Right atrium auricular region (tissue), 2 donors: ENCODE measurements around the gene FEZF2. TPM values are rescaled to one million over a fixed set of nuclear protein-coding genes. Genes with fewer than 3 reads are reported as not detected.

Source experiments
- DNase-seq: peaks from one replicate; pipeline ENCODE4 v3.0.0-alpha.2; 2019; ENCODE audit warnings: low spot score
- H3K27ac ChIP-seq, 2 donors: fragments of 200-600 bp; sonication (generic); 1 replicate in 1 of 2; 2 replicates in 1 of 2; pipeline ENCODE4 v1.5.1; 2016 to 2019
- H3K27me3 ChIP-seq, 2 donors: fragments of 200-600 bp; sonication (generic); one replicate each; pipeline versions ENCODE4 v1.5.1 to v1.6.0; 2017 to 2019
- H3K36me3 ChIP-seq: fragments of 200-600 bp; sonication (generic); one replicate; pipeline ENCODE4 v1.5.1; 2016
- H3K4me1 ChIP-seq, 2 donors: fragments of 200-600 bp; sonication (generic); one replicate each; pipeline versions ENCODE4 v1.5.1 to v1.6.0; 2017 to 2019
- H3K4me3 ChIP-seq, 2 donors: fragments of 200-600 bp; sonication (generic); 1 replicate in 1 of 2; 2 replicates in 1 of 2; pipeline ENCODE4 v1.5.1; 2017 to 2019; ENCODE audit warnings: mild to moderate bottlenecking in 1 of 2, moderate library complexity in 1 of 2
- H3K9me3 ChIP-seq, 2 donors: fragments of 200-600 bp; sonication (generic); one replicate each; pipeline ENCODE4 v1.5.1; 2019
- CTCF ChIP-seq, 2 donors: fragments of 200-600 bp; sonication (generic); IDR thresholded peaks; one replicate each; pipeline ENCODE4 v1.5.1; 2019; ENCODE audit warnings: antibody characterized with exemption in 2 of 2
- total RNA-seq, 2 donors: library from RNA; depleted of rRNA; stranded (reverse); fragments of >200 nt; gene quantifications; one replicate each; pipeline ENCODE4 v1.1.0, GENCODE V29; 2016

The FEZF2 gene
- total RNA-seq, 2 donors from 2014 or later = not detected

DNA sequence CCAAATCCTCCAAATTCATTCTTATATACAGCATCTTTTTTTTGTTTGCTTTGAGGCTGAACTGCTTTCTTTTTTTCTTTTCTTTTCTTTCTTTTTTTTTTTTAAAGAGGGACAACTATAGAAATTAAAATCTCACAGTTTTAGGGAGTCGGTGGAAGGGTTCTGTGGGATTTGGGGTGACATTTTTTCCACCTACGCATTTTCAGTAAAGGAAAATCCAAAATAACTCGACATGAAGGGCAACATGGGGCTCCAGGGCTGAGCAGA lies 3.0 kb upstream of the FEZF2 start:
- peaks cover 50 to 65% of the 10 kb centered on the region in 2 donors for H3K27me3 ChIP-seq
- H3K36me3 ChIP-seq = no peaks in the 10 kb centered on the region
- H3K27ac ChIP-seq = no peak overlapping the region

DNA sequence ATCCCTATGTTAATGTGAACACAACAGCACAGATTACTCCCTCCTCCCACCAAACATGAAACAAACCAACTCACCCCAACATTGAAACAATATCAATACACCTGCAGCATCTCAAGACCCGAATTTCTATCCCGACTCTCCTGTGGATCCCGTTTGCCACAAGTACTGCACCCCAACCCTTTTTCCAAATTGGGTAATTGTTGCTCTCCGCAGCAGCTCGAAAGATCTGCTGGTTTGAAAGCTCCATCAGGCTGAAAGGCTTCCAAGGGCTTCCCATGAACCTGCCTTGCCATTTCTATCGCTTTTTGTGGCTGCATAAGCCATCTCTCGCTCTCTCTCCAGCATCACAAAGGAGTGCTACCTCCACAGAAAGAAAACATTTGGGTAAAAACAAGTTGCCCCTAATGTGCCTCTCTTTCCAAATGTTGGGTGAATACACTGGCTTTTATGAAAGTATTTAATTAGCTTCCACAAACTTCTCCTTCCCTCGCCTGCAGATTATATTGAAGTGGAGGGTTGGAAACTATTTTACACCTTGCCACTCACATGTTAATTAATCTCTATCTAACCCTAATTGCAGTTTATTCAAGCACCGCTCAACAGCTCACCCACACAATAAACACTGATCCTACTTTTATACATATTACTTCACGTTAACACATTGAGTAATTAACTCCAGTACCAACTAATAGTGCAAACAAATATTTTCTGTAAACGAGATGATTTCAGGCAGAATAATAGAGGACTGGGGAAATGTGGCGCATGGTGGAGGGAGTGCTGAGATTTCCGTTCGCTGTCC lies 2.5 kb upstream of the FEZF2 start:
- peaks cover 53 to 70% of the 10 kb centered on the region in 2 donors for H3K27me3 ChIP-seq
- H3K27ac ChIP-seq = no peak overlapping the region
- TF ChIP-seq CTCF (IDR thresholded peaks at IDR 0.05) = no peak
- H3K4me1 ChIP-seq = peaks cover 0 to 46% of the 10 kb centered on the region in 2 donors
- no peak overlapping the region for H3K4me3 ChIP-seq
- H3K36me3 ChIP-seq = no peaks in the 10 kb centered on the region
- no peak for DNase-seq
- H3K9me3 ChIP-seq = no peaks in the 10 kb centered on the region

More for the DNA sequence above, 3.0 kb upstream of the FEZF2 start:
- DNase-seq = no peak
- Histone ChIP-seq H3K4me1 (peaks cover 0 to 41% of the 10 kb centered on the region in 2 donors), H3K9me3 (no peaks in the 10 kb centered on the region), H3K4me3 (no peak overlapping the region)
- TF ChIP-seq CTCF (IDR thresholded peaks at IDR 0.05) = no peak

- peaks cover 0 to 59% of the 10 kb centered on the region in 2 donors for H3K4me1 ChIP-seq
- no peak overlapping the region for H3K27ac ChIP-seq
- peaks cover 54 to 78% of the 10 kb centered on the region in 2 donors for H3K27me3 ChIP-seq
- no peaks in the 10 kb centered on the region for H3K36me3 ChIP-seq
- peak overlapping the region in 1 of 2 donors; percentile 16 for H3K4me3 ChIP-seq
- H3K9me3 ChIP-seq = no peaks in the 10 kb centered on the region
- no peak for TF ChIP-seq CTCF (IDR thresholded peaks at IDR 0.05)
- no peak for DNase-seq
These were observed 1.2 kb upstream of the FEZF2 start for GRCh38 chr3:62374341-62375218.

DNA sequence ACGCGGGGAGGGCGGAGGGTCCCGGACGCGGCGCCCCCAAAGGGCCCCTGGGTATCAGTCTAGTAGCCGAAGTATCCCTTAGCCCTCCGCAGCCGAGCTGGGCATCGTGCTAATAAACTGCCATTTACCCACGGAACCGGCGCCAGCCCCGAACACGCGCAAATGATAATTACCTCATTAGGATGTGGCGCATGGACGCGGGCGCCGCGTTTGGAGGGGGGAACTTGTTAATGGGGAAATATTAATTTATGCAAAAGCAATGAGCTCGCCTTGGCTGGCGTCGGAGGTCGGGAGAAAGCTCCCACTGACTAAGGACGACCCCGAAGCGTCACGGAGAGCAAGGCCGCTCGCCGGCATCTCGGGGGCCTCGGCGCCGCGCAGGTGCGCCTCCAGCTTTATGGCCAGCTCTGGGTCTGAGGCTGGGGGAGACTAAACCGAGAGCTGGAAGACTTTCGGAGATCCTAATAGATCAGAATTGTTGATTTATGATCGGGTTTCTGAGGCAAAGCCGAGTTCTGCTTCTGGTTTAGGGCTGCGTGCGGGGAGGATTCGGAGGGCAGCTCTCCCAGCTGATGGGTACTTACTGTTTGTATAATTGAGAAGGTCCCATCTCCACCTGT lies 474 bp upstream of the FEZF2 start:
- Histone ChIP-seq H3K27me3 (peaks cover 54 to 78% of the 10 kb centered on the region in 2 donors), H3K27ac (no peak overlapping the region), H3K9me3 (no peaks in the 10 kb centered on the region), H3K36me3 (no peaks in the 10 kb centered on the region), H3K4me1 (peaks cover 0 to 66% of the 10 kb centered on the region in 2 donors), H3K4me3 (peak overlapping the region in 1 of 2 donors; percentile 16)
- no peak for DNase-seq
- no peak for TF ChIP-seq CTCF (IDR thresholded peaks at IDR 0.05)

- Histone ChIP-seq H3K27me3 (peaks cover 55 to 77% of the 10 kb centered on the region in 2 donors), H3K4me1 (peaks cover 0 to 70% of the 10 kb centered on the region in 2 donors), H3K27ac (no peak overlapping the region), H3K9me3 (no peaks in the 10 kb centered on the region), H3K4me3 (peak overlapping the region in 1 of 2 donors; percentile 21), H3K36me3 (no peaks in the 10 kb centered on the region)
- no peak for TF ChIP-seq CTCF (IDR thresholded peaks at IDR 0.05)
- no peak for DNase-seq
These were observed 719 bp downstream of the FEZF2 start for GRCh38 chr3:62372621-62373041.
